Caco-2 (cell line): ENCODE measurements around the gene NOA1. TPM values are rescaled to one million over a fixed set of nuclear protein-coding genes. Genes with fewer than 3 reads are reported as not detected.

Source experiments
- BruUV-seq: library from RNA; stranded (reverse); fragments of 400-500 nt; replicated peaks from 2 replicates; lab custom pipeline; 2021; lab: Mats Ljungman, UMichigan
- CTCF ChIA-PET: fragments of 300-600 bp; sonication (Branson Sonifier 250); formaldehyde crosslinking; loops from one replicate; lab custom pipeline; 2022; ENCODE audit warnings: antibody characterized with exemption; lab: Charles Lee
- POLR2A ChIA-PET: fragments of 300-600 bp; sonication (Branson Sonifier 250); formaldehyde crosslinking; loops from one replicate; lab custom pipeline; 2022; ENCODE audit warnings: antibody characterized with exemption; lab: Charles Lee
- DNase-seq, 2 experiments: peaks; one replicate each; pipeline versions ENCODE4 v3.0.0 to v3.0.0-alpha.2; 2020 to 2022
- H3K27me3 ChIP-seq: replicated peaks from 2 replicates; pipeline ENCODE4 v1.6.0; 2011; ENCODE audit warnings: low read length; ENCODE audit not compliant: control insufficient read depth, insufficient read depth
- H3K36me3 ChIP-seq: 2 replicates; pipeline ENCODE4 v1.5.1; 2011; ENCODE audit warnings: low read length; ENCODE audit not compliant: control insufficient read depth, insufficient read depth
- H3K4me1 ChIP-seq: fragments of 250-450 bp; sonication (Bioruptor Pico); 2 replicates; pipeline ENCODE4 v1.5.1; 2020; ENCODE audit warnings: mild to moderate bottlenecking
- H3K4me3 ChIP-seq: 2 replicates; pipeline ENCODE4 v1.5.1; 2011; ENCODE audit warnings: low read depth, mild to moderate bottlenecking, control low read depth, low read length
- H3K9me3 ChIP-seq: fragments of 250-450 bp; sonication (Bioruptor Pico); 2 replicates; pipeline ENCODE4 v1.5.1; 2020; ENCODE audit warnings: mild to moderate bottlenecking, moderate library complexity
- H3K27ac Mint-ChIP-seq: one replicate; pipeline ENCODE4 v1.8.0; 2022; ENCODE audit warnings: mixed read lengths; ENCODE audit not compliant: unreplicated experiment
- H3K27me3 Mint-ChIP-seq: one replicate; pipeline ENCODE4 v1.8.0; 2022; ENCODE audit warnings: mixed read lengths; ENCODE audit not compliant: insufficient read depth, unreplicated experiment
- H3K36me3 Mint-ChIP-seq: one replicate; pipeline ENCODE4 v1.8.0; 2022; ENCODE audit warnings: mild to moderate bottlenecking, mixed read lengths; ENCODE audit not compliant: insufficient read depth, unreplicated experiment
- H3K4me1 Mint-ChIP-seq: one replicate; pipeline ENCODE4 v1.8.0; 2022; ENCODE audit warnings: low read depth, mixed read lengths; ENCODE audit not compliant: unreplicated experiment
- H3K4me3 Mint-ChIP-seq: one replicate; pipeline ENCODE4 v1.8.0; 2022; ENCODE audit warnings: mild to moderate bottlenecking, moderate library complexity, mixed read lengths; ENCODE audit not compliant: unreplicated experiment
- H3K9me3 Mint-ChIP-seq: one replicate; pipeline ENCODE4 v1.8.0; 2022; ENCODE audit warnings: mixed read lengths; ENCODE audit not compliant: unreplicated experiment
- CTCF ChIP-seq, 2 experiments: fragments of 200-600 bp in 1 of 2; IDR thresholded peaks; 1 replicate in 1 of 2; 2 replicates in 1 of 2; pipeline versions ENCODE4 v1.5.1 to v1.8.0; 2011 to 2022; ENCODE audit warnings: antibody characterized with exemption in 1 of 2, control low read depth in 1 of 2, inconsistent platforms in 1 of 2, low read depth in 1 of 2, low read length in 1 of 2, mild to moderate bottlenecking in 1 of 2, moderate library complexity in 1 of 2; ENCODE audit not compliant: insufficient read depth in 1 of 2, severe bottlenecking in 1 of 2, unreplicated experiment in 1 of 2
- intact Hi-C: fragments of 100-400 bp; cut with micrococcal nuclease; formaldehyde crosslinking; loops from one replicate; pipeline ENCODE4 v1.10.0; 2022; ENCODE audit not compliant: unreplicated experiment
- total RNA-seq: library from RNA; stranded (reverse); gene quantifications from 2 replicates; pipeline ENCODE4 v1.2.3, GENCODE V29; 2022

Gene NOA1
- total RNA-seq, 1 experiment from 2014 or later: 26.3 TPM

GRCh38 chr4:56914336-56914735 lies 63.1 kb downstream of the NOA1 start:
- no peak for DNase-seq
- ChIA-PET CTCF (no interaction called here), POLR2A (interaction anchor here (0.5 kb wide), 1 partner anchor 64 kb away, joined by 3 read pairs; no protein-coding TSS in a partner anchor)
- Histone ChIP-seq H3K9me3 (no peaks in the 10 kb centered on the region), H3K27me3 (no peaks in the 10 kb centered on the region), H3K4me1 (peaks cover 16% of the 10 kb centered on the region), H3K36me3 (no peaks in the 10 kb centered on the region; the same call in none of the 2 replicates), H3K4me3 (no peak overlapping the region)
- peaks cover 18% of the 10 kb centered on the region for H3K4me1 Mint-ChIP-seq
- H3K27ac Mint-ChIP-seq: no peak overlapping the region
- H3K4me3 Mint-ChIP-seq: no peak overlapping the region
- TF ChIP-seq CTCF (IDR thresholded peaks at IDR 0.05; ENCODE audit: insufficient read depth in 1 of 2, low read depth in 1 of 2, low read length in 1 of 2, severe bottlenecking in 1 of 2, unreplicated experiment in 1 of 2): no peak
- no peaks in the 10 kb centered on the region for H3K9me3 Mint-ChIP-seq
- BruUV-seq: no TSS peak
- intact Hi-C loops: no loop called here
- H3K36me3 Mint-ChIP-seq: peaks cover 41% of the 10 kb centered on the region
- H3K27me3 Mint-ChIP-seq: no peaks in the 10 kb centered on the region

Other genes starting within 250 kb of the NOA1 start
- not detected in 2 replicates for gene SPINK2, start 155.9 kb downstream of the NOA1 start, total RNA-seq
- gene REST, start 69.7 kb downstream of the NOA1 start, total RNA-seq: 49.3 and 56.6 TPM in 2 replicates
- 112 and 115 TPM in 2 replicates for gene POLR2B, start 1.3 kb upstream of the NOA1 start, total RNA-seq
- 37.1 and 40.4 TPM in 2 replicates for gene IGFBP7, start 132.8 kb upstream of the NOA1 start, total RNA-seq